GM23248 (cell line): ENCODE measurements around the gene SOX6. TPM values are rescaled to one million over a fixed set of nuclear protein-coding genes. Genes with fewer than 3 reads are reported as not detected.

ENCODE experiments used
- DNase-seq: peaks from one replicate; pipeline ENCODE4 v3.0.0-alpha.2; 2015
- H2AFZ ChIP-seq: fragments of 200-600 bp; sonication (generic); 2 replicates; pipeline ENCODE4 v1.6.1; 2016; ENCODE audit warnings: antibody characterized with exemption
- H3F3A ChIP-seq: fragments of 200-600 bp; sonication (generic); 2 replicates; pipeline ENCODE4 v1.6.1; 2016; ENCODE audit warnings: mild to moderate bottlenecking, antibody characterized with exemption, mixed run types; ENCODE audit not compliant: insufficient read depth
- H3K27ac ChIP-seq: fragments of 200-600 bp; sonication (generic); 2 replicates; pipeline ENCODE4 v1.5.1; 2016; ENCODE audit warnings: mild to moderate bottlenecking
- H3K27me3 ChIP-seq: fragments of 200-600 bp; sonication (generic); replicated peaks from 2 replicates; pipeline ENCODE4 v1.6.1; 2016; ENCODE audit warnings: mild to moderate bottlenecking; ENCODE audit not compliant: insufficient read depth
- H3K36me3 ChIP-seq: fragments of 200-600 bp; sonication (generic); 2 replicates; pipeline ENCODE4 v1.6.1; 2016; ENCODE audit warnings: low read depth, mild to moderate bottlenecking
- H3K4me1 ChIP-seq: fragments of 200-600 bp; sonication (generic); 2 replicates; pipeline ENCODE4 v1.6.1; 2016; ENCODE audit warnings: mild to moderate bottlenecking; ENCODE audit not compliant: insufficient read depth
- H3K4me2 ChIP-seq: fragments of 200-600 bp; sonication (generic); one replicate; pipeline ENCODE4 v1.6.1; 2016; ENCODE audit warnings: mild to moderate bottlenecking; ENCODE audit not compliant: unreplicated experiment
- H3K4me3 ChIP-seq: fragments of 200-600 bp; sonication (generic); 2 replicates; pipeline ENCODE4 v1.5.1; 2016; ENCODE audit warnings: mild to moderate bottlenecking
- H3K79me2 ChIP-seq: fragments of 200-600 bp; sonication (generic); 2 replicates; pipeline ENCODE4 v1.6.1; 2016; ENCODE audit warnings: mild to moderate bottlenecking; ENCODE audit not compliant: insufficient read depth
- H3K9ac ChIP-seq: fragments of 200-600 bp; sonication (generic); 2 replicates; pipeline ENCODE4 v1.6.1; 2016; ENCODE audit warnings: mild to moderate bottlenecking
- H3K9me2 ChIP-seq: fragments of 200-600 bp; sonication (generic); 2 replicates; pipeline ENCODE4 v1.6.1; 2016; ENCODE audit warnings: mixed run types, mild to moderate bottlenecking, moderate library complexity; ENCODE audit not compliant: insufficient read depth
- H3K9me3 ChIP-seq: fragments of 200-600 bp; sonication (generic); one replicate; pipeline ENCODE4 v1.6.1; 2017; ENCODE audit warnings: low read depth
- H4K20me1 ChIP-seq: fragments of 200-600 bp; sonication (generic); 2 replicates; pipeline ENCODE4 v1.6.0; 2016; ENCODE audit not compliant: insufficient read depth
- EZH2 ChIP-seq: fragments of 200-600 bp; sonication (generic); IDR thresholded peaks from 2 replicates; pipeline ENCODE4 v1.6.1; 2018; ENCODE audit warnings: antibody characterized with exemption, mild to moderate bottlenecking; ENCODE audit not compliant: insufficient read depth, poor library complexity, severe bottlenecking
- EZH2phosphoT487 ChIP-seq: fragments of 200-600 bp; sonication (generic); IDR thresholded peaks from 2 replicates; pipeline ENCODE4 v1.6.1; 2018; ENCODE audit warnings: antibody characterized with exemption, moderate library complexity, mild to moderate bottlenecking, low read depth; ENCODE audit not compliant: insufficient read depth
- WGBS, 2 experiments: methylation state at CpG; one replicate each; pipeline ENCODE4 v1.1.6; 2015 to 2017; ENCODE audit warnings: low lambda C conversion rate in 2 of 2, low coverage in 1 of 2; ENCODE audit errors: missing lambda C conversion rate in 2 of 2; 5-methylcytosine and 5-hydroxymethylcytosine counted together
- in situ Hi-C: fragments of 300-500 bp; cut with MboI; formaldehyde crosslinking; loops from 2 replicates; pipeline ENCODE4 v1.15.0; 2020
- polyA plus RNA-seq: library from polyadenylated mRNA; unstranded; fragments of >200 nt; fragmentation: Nextera tagmentation; extraction: Ambion mirVana; gene quantifications from 2 replicates; pipeline ENCODE4 v1.2.1, GENCODE V29; 2016
- total RNA-seq: library from RNA; depleted of rRNA; stranded (reverse); fragments of >200 nt; shearing (Covaris generic); gene quantifications from 2 replicates; pipeline ENCODE4 v1.2.3, GENCODE V29; 2014

SOX6 gene
- total and polyA plus RNA-seq, 2 experiments from 2014 or later = under 0.01 to 0.49 TPM

- H3K4me2 ChIP-seq = no peak overlapping the region
- no peak overlapping the region for H3K9ac ChIP-seq
- TF ChIP-seq EZH2 (no peak), EZH2phosphoT487 (no peak)
- in situ Hi-C loops = no loop called here
- peaks cover 21% of the 10 kb centered on the region for H3K4me1 ChIP-seq
- WGBS, 2 experiments = 90 to 91% methylated on average over 10 of the region's 10 CpGs
- peaks cover 14% of the 10 kb centered on the region; the same call in 1 of the 2 replicates for H3F3A ChIP-seq
- H3K9me3 ChIP-seq = no peaks in the 10 kb centered on the region
- H3K27me3 ChIP-seq = no peaks in the 10 kb centered on the region
- H3K9me2 ChIP-seq = no peaks in the 10 kb centered on the region
- H2AFZ ChIP-seq = peak overlapping the region; percentile 50
- no peaks in the 10 kb centered on the region for H3K36me3 ChIP-seq
- no peak overlapping the region for H3K4me3 ChIP-seq
- H3K27ac ChIP-seq = no peak overlapping the region
- no peaks in the 10 kb centered on the region for H3K79me2 ChIP-seq
- DNase-seq = no peak
- H4K20me1 ChIP-seq = no peaks in the 10 kb centered on the region
Measured at GRCh38 chr11:15968461-15969130, 387.8 kb downstream of the SOX6 start.

GRCh38 chr11:15967966-15968365 lies 388.4 kb downstream of the SOX6 start:
- H3K4me1 ChIP-seq = peaks cover 21% of the 10 kb centered on the region
- in situ Hi-C loops = no loop called here
- H3K27ac ChIP-seq = no peak overlapping the region
- H3K9me2 ChIP-seq = no peaks in the 10 kb centered on the region
- peak; percentile 60 for DNase-seq
- no peaks in the 10 kb centered on the region for H3K9me3 ChIP-seq
- TF ChIP-seq EZH2phosphoT487 = no peak
- TF ChIP-seq EZH2 = no peak
- no peak overlapping the region for H3K4me3 ChIP-seq
- H3K79me2 ChIP-seq = no peaks in the 10 kb centered on the region
- H3K27me3 ChIP-seq = no peaks in the 10 kb centered on the region
- WGBS, 2 experiments = 37 to 42% methylated on average over 2 of the region's 2 CpGs
- H3K4me2 ChIP-seq = no peak overlapping the region
- no peak overlapping the region for H3K9ac ChIP-seq
- no peaks in the 10 kb centered on the region for H3K36me3 ChIP-seq
- H4K20me1 ChIP-seq = no peaks in the 10 kb centered on the region
- H2AFZ ChIP-seq = peak overlapping the region; percentile 50
- H3F3A ChIP-seq = peaks cover 14% of the 10 kb centered on the region; the same call in 1 of the 2 replicates

GRCh38 chr11:15967166-15967565 lies 389.2 kb downstream of the SOX6 start:
- Histone ChIP-seq H3K4me2 (no peak overlapping the region), H3K79me2 (no peaks in the 10 kb centered on the region), H3K4me3 (no peak overlapping the region), H3K36me3 (no peaks in the 10 kb centered on the region), H3K9me2 (no peaks in the 10 kb centered on the region), H3F3A (peaks cover 14% of the 10 kb centered on the region; the same call in 1 of the 2 replicates), H4K20me1 (no peaks in the 10 kb centered on the region), H3K4me1 (peaks cover 21% of the 10 kb centered on the region), H2AFZ (no peak overlapping the region), H3K9me3 (no peaks in the 10 kb centered on the region), H3K9ac (no peak overlapping the region), H3K27ac (no peak overlapping the region), H3K27me3 (no peaks in the 10 kb centered on the region)
- no peak for TF ChIP-seq EZH2phosphoT487
- no peak for TF ChIP-seq EZH2
- no peak for DNase-seq
- WGBS, 2 experiments = 85 to 90% methylated on average over 2 of the region's 2 CpGs
- in situ Hi-C loops = no loop called here

GRCh38 chr11:15965562-15966250 lies 390.6 kb downstream of the SOX6 start:
- no peak for DNase-seq
- H3K9me3 ChIP-seq = no peaks in the 10 kb centered on the region
- H3K9me2 ChIP-seq = no peaks in the 10 kb centered on the region
- no peak overlapping the region for H3K27ac ChIP-seq
- H3K27me3 ChIP-seq = no peaks in the 10 kb centered on the region
- no peak overlapping the region for H3K9ac ChIP-seq
- no peaks in the 10 kb centered on the region for H4K20me1 ChIP-seq
- TF ChIP-seq EZH2 (no peak), EZH2phosphoT487 (no peak)
- 72 to 82% methylated on average over 7 of the region's 7 CpGs for WGBS, 2 experiments
- H3K4me2 ChIP-seq = no peak overlapping the region
- peaks cover 21% of the 10 kb centered on the region for H3K4me1 ChIP-seq
- no peak overlapping the region for H2AFZ ChIP-seq
- H3K79me2 ChIP-seq = no peaks in the 10 kb centered on the region
- H3F3A ChIP-seq = peaks cover 14% of the 10 kb centered on the region; the same call in 1 of the 2 replicates
- H3K36me3 ChIP-seq = no peaks in the 10 kb centered on the region
- no peak overlapping the region for H3K4me3 ChIP-seq
- in situ Hi-C loops = no loop called here
